ACHN (cell line): ENCODE results near the gene UFL1.
"Not testable (repeated sequence)": the region's sequence is repeated elsewhere in the genome, so short reads cannot be mapped to it uniquely, and the experiment has no call there.

ENCODE experiments used
- DNase-seq: peaks from one replicate; pipeline ENCODE4 v3.0.0-alpha.2; 2015
- in situ Hi-C: cut with HindIII; loops from 2 replicates; pipeline ENCODE4 v1.10.0; 2017; ENCODE audit warnings: low sequenced_read_pairs, low pct_ligation_motif_present, low pct_unique_long_range_greater_than_20kb

The UFL1 gene

GRCh38 chr6:96521644-96522464 is at the start of gene UFL1:
Gene UFL1 (plus strand): TSS chr6:96521806. CDS start chr6:96521874, 68 bp downstream.
- in situ Hi-C loops, result no loop called here
- DNase-seq, result peak; percentile 93

GRCh38 chr6:96472291-96472690 is 49.3 kb upstream of the UFL1 start:
- DNase-seq, in situ Hi-C loops: not testable (repeated sequence)

- in situ Hi-C loops, result no loop called here
- no peak for DNase-seq
Measured at GRCh38 chr6:96478695-96479094, 42.9 kb upstream of the UFL1 start.

GRCh38 chr6:96491926-96492325 is 29.7 kb upstream of the UFL1 start:
- no peak for DNase-seq
- in situ Hi-C loops, result no loop called here

- in situ Hi-C loops, result no loop called here
- no peak for DNase-seq
Measured at GRCh38 chr6:96499781-96500180, 21.8 kb upstream of the UFL1 start.

- in situ Hi-C loops, result no loop called here
- DNase-seq, result no peak
Measured at GRCh38 chr6:96502915-96503314, 18.7 kb upstream of the UFL1 start.

GRCh38 chr6:96505363-96505762 is 16.2 kb upstream of the UFL1 start:
- in situ Hi-C loops, result no loop called here
- no peak for DNase-seq

GRCh38 chr6:96509281-96509680 is 12.3 kb upstream of the UFL1 start:
- DNase-seq, result no peak
- in situ Hi-C loops, result no loop called here

GRCh38 chr6:96520171-96521115 is 1.2 kb upstream of the UFL1 start:
- DNase-seq, result peak; percentile 39
- in situ Hi-C loops, result no loop called here

GRCh38 chr6:96521306-96521643 is 331 bp upstream of the UFL1 start:
- in situ Hi-C loops, result no loop called here
- no peak for DNase-seq

GRCh38 chr6:96522465-96523009 is 931 bp downstream of the UFL1 start:
- peak; percentile 23 for DNase-seq
- in situ Hi-C loops, result no loop called here

- in situ Hi-C loops, result no loop called here
- DNase-seq, result no peak
Measured at GRCh38 chr6:96528193-96528592, 6.6 kb downstream of the UFL1 start.

GRCh38 chr6:96532399-96532798 is 10.8 kb downstream of the UFL1 start:
- in situ Hi-C loops, result no loop called here
- no peak for DNase-seq

GRCh38 chr6:96537726-96538125 is 16.1 kb downstream of the UFL1 start:
- no peak for DNase-seq
- in situ Hi-C loops, result no loop called here

- in situ Hi-C loops, result no loop called here
- DNase-seq, result peak; percentile 31
Measured at GRCh38 chr6:96542702-96543101, 21.1 kb downstream of the UFL1 start.

GRCh38 chr6:96545882-96546281 is 24.3 kb downstream of the UFL1 start:
- in situ Hi-C loops, result no loop called here
- DNase-seq, result no peak

GRCh38 chr6:96547654-96548053 is 26.0 kb downstream of the UFL1 start:
- in situ Hi-C loops, result no loop called here
- no peak for DNase-seq

GRCh38 chr6:96554558-96554957 is 33.0 kb downstream of the UFL1 start:
- DNase-seq, result no peak
- in situ Hi-C loops, result no loop called here

GRCh38 chr6:96559740-96560139 is 38.1 kb downstream of the UFL1 start:
- in situ Hi-C loops, DNase-seq: not testable (repeated sequence)
